ENCODE data around the gene DLGAP4.

Gene DLGAP4

GRCh38 chr20:36386236-36386635, 80.1 kb downstream of the DLGAP4 start:
- no peak for DNase-seq

GRCh38 chr20:36390269-36390668, 84.1 kb downstream of the DLGAP4 start:
- no peak for DNase-seq

DNA sequence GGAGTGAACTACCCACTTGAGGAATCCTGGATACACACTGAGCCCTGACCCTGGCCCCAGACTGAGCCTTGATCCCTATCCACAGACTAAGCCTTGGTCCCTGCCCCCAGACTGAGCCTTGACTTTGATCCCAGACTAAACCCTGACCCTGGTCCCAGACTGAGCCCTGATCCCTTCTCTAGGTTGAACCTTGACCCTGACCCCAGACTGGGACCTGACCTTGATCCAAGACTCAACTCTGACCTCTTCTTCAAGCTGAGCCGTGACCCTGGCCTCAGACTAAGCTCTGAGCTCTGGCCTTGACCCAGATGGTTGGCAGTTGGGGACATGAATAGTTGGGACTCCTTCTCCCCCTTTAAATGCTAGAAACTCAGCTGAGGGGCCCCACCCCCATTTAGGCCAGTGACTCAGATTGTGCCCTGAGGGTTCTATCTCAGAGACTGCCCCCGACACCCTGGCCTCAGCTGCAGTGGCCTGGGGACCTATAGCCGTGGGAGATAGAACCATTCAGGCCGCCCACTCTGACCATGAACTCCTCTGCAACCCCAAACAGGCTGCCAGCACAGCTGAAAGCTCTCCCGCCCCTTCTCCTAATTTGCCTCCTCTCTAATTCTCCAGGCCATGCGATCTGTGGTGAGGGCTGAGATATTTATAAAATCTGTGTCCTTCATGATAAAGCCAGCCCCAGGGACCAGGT, 84.7 kb downstream of the DLGAP4 start:
- DNase-seq: no peak

DNA sequence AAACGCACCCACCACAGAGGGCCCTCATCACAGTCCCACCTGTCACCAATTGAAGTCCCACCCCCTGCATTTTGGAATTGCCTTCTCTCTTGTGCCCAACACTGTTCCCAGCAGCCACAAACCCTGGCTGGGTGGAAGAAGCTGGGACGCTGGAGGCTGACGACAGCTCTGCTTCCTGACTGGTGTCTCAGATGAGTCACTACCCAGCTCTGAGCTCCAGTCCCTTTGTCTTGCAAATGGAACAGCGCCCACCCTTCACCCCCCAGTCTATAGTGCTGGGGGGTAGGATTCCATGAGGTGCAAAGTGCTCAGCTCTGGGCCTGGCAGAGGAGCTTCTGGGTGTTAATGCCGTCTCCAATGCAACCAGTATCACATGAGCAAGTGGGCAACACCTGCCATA, 85.3 kb downstream of the DLGAP4 start:
- no peak for DNase-seq

- no peak for DNase-seq
Observed at GRCh38 chr20:36391955-36392354, 85.8 kb downstream of the DLGAP4 start.

DNA sequence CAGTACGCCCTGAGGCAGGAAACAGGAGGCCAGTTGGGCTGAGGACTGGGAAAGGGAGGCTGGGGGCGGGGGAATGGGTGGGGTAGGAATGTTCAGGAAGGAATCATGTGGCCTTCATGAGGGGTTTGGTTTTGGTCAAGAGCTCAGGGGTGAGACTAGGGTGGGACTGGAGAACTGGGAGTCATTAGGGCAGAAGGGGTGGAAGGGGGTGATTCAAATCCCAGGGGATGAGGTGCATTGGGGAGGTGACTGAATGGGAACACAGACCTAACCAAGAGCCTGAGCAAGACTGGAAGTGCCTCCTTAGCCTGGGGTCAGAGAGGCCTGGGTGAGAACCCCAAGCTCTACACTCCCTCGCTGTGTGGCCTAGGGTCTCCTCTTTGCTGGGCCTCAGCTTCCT, 86.8 kb downstream of the DLGAP4 start:
- DNase-seq: no peak

DNA sequence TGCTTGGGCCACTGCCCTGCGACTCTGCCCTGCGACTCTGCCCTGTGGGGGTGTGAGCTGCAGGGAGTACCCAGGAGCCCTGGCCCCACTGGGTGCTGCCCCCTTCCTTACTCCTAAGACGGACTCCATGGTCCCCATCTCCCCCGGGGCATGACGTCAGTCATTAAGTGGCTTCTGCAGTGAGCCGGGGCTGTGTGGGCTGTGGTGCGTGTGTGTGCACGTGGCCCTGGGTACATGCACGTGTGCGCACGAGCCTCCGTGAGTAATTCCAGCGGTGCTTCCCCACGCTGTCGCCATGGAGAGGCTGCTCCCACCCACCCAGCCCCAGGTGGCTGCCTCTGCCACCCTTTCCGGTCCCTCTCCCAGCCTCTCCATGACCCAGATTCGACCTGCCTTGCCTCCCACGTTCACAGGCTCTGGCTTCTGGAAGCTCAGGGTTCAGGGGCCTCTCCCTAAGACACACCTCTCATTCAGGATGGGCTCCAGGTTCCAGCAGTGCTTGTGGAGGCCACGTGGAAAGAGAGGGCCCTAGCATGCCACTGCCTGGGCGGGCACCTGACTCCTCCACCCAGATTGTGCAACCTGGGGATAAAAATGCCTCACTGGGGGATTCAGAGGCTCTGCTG, 88.3 kb downstream of the DLGAP4 start:
- DNase-seq: no peak

DNA sequence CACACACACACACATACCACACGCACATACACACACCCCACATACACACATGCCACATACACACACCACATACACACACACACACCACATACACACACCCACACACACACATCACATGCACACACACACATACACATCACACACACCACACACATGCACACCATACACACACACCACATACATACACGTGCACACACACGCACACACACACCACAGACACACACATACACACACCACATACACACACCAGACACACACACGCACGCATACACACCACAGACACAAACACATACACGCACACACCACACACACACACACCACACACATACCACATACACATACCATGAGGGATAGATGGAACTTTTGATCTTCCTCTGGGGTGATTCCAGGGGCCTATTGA, 90.2 kb downstream of the DLGAP4 start:
- no peak for DNase-seq

- DNase-seq: no peak
Observed at GRCh38 chr20:36396847-36397630, 90.9 kb downstream of the DLGAP4 start.

DNA sequence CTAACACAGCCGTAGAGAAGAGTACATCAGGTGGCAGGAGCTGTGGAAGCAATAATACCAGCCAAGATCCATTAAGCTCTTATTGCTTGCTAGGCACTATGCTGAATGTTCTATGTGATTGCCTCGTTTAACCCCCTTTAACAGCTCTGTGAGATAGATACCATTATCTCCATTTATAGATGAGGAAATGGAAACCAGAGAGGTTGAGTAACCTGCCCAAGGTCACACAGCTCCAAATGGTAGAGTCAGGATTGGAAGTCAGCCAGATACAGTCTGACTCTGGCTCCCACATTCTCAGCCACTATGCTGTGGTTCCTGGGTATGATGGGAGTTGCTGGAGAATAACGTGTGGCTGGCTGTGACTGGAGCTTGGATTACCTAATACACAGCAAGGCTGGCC, 92.4 kb downstream of the DLGAP4 start:
- DNase-seq: no peak

DNA sequence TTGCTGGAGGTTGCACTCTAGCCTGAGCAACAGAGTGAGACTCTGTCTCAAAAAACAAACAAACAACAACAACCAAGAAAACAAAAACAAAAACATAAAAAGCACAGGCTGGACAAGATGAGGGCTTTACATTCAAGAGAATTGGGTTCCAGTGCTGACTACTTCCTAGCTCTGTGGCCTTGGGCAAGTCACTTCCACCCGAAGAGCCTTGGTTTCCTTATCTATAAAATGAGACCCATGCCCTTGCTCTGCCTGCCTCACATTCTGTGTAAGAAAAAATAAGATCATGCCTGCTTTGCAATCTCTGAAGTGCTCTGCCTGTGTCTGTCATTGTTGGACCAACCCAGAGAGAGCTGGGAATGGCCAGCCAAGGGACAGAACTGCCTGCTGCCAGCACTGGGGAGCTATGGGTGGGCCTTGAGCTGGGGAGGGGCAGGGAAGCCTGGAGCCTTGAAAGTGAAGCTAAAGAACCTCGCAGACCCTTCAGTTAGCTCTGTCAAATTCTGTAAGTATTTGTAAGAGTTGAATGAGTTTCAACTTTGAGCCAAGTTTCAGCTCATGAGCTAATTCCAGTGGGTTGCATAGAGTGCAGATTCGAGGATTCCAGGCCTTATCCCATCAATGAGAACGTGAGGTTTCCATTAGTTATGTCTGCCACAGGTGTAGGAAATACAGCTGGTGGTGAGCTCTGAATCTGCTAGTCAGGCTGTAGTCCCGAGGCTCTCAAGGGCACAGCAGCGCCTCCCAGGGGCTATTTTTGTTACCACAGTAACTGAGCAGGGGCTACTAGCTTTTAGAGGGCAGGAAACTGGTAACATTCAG, 93.2 kb downstream of the DLGAP4 start:
- DNase-seq: peak; percentile 43 to 62

DNA sequence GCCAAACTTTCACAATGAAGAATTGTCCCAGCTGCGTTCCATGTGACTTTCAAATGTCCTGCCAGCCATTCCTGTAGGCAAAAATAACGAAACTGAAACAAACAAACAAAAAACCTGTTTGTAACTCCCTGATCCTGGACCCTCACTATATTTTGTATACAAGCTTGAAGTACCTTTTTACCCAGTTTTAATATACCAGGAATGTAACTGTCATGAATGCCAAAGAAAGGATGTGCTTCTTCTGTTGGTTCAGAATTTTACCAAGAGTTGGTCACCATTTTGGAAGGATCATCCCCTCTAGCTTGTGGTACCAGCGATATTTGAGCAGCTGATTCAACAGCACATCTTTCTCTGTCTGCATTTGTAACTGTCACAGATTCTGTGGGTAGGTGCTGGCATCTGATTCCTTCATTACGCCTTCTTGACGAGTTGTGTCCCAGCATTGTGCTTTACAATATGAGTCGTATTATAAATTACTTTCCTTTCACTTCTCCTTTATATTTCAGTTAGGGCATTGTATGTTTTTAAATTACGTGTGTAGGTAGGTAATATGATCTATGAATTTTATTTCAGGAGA, 93.9 kb downstream of the DLGAP4 start:
- DNase-seq: no peak

DNA sequence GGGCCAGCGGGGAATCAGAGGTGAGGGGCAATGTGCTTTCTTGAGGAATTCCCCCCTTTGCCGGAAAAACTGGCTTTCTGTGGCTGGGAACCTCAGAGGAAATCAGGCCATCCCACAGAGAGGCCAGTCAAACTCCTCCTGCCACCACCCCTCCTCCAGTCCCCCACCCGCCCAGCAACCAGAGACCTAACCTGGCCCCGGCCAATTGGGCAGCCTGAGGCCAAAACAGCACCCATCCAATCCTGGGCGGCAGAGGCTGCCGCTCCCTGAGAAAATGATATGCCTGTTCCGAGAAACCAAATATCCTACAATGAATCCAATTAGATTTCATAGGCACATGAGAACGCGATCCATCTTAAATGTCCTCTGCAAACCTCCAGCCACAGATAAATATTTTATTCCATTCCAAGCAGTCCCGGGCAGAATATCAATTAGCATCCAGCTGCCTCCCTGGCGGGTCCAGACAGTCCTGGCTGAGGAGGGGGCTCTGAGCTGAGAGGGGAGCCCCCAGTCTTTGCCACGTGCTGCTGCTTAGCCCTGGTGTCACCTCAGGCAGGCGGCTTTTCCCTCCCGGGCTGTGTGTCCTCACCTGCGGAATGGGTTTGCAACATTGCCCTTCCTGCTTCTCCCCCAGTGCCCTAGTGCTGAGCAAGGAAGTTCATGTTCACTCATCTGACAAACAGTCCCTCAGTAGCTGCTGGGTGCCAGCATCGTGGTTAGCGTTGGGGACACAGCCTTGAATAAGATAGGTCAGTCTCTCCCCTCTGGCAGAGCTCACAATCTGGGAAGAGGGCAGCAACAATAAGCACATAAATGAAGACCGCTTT, 95.0 kb downstream of the DLGAP4 start:
- no peak for DNase-seq

GRCh38 chr20:36402708-36403107, 96.6 kb downstream of the DLGAP4 start:
- DNase-seq: no peak

DNA sequence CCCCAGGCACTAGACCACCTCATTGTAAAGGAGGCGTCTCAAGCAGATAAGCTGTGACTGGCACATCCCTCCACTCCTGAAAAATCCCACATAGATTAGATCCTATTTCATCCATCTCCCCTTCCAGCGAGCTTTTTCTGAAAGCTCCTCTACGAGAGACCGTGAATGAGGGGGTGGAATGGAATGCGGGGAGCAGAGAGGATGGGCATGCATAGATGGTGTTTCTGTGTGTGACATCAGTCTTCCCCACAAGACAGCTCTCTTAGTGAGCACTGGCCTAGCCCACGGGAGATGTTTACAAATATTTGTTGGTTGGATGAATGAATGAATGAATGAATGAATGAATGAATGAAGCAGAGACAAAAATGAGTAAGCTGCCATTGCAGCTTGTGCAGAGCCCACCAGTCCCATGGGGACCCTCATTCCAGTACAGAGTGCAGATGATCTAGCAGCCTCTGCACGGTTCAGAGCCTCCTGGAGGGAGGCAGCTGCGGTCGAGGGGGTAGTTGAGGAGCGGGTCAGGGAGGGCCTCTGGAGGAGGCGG, 98.4 kb downstream of the DLGAP4 start:
- DNase-seq: no peak

- no peak for DNase-seq
Observed at GRCh38 chr20:36405255-36405654, 99.1 kb downstream of the DLGAP4 start.

DNA sequence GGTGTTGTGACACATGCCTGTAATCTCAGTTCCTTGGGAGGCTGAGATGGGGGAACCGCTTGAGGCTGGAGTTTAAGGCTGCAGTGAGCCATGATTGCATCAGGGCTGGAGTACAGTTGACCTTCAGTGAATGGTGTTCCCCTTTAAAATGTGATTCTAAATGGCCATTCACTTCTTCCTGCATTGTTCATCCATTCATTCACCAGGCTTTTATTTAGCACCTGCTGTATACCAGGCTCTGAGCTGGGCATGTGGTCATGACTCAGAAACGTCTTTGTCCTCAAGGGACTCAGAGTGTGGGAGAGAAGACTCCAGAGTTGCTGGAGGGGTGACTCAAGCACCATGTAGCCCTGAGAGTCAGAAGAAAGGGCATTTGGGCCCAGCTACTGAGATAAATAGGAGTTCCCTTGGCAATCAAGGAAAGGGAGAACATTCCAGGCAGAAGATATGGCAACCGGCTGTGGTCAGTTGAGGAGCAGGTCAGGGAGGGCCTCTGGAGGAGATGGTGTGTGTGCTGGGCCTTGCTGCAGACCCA, 101.1 kb downstream of the DLGAP4 start:
- DNase-seq: no peak

DNA sequence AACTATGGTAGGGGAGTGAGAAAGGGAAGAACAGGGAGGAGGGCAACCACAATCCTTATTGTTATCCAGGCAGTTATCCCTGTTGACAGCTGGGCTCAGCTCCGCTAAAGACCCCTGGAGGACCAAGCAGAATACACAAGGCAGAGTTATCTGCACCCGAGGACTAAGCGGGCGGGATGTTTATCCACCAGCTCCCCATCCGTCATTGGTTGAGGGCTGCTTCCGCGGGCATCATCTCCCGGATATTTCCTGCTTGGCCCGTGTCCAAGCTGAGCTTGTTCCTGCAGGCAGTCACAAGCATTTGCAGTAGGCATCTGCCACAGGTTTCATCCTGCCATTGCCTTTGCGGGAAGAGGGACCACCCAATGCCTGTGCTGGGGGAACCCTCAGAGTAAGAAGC, 102.1 kb downstream of the DLGAP4 start:
- no peak for DNase-seq

- DNase-seq: no peak
Observed at GRCh38 chr20:36411861-36412454, 105.8 kb downstream of the DLGAP4 start.

DNA sequence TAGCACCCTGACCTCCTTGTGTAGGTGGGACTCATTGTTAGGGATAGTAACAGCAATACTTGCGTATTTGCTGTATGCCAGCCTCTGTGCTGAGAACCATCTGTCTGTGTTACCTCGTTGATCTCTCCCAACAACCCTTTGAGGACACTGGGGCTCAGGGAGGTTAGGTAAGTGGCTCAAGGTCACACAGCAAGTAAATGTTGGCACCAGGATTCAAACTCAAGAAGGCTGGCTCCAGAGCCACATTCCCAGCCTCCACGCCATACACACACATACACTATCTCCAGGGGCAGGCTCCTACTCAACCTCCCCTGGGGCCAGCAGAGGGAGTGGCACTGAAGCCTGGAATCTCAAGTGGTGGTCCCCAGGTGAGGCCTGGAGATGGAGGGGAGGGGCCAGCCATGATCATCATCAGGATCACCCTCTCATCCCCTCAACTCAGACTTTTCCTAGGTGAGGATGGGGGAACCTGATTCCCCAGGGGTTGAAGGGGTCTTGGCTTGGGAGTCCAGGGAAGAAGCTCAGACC, 109.4 kb downstream of the DLGAP4 start:
- no peak for DNase-seq

DNA sequence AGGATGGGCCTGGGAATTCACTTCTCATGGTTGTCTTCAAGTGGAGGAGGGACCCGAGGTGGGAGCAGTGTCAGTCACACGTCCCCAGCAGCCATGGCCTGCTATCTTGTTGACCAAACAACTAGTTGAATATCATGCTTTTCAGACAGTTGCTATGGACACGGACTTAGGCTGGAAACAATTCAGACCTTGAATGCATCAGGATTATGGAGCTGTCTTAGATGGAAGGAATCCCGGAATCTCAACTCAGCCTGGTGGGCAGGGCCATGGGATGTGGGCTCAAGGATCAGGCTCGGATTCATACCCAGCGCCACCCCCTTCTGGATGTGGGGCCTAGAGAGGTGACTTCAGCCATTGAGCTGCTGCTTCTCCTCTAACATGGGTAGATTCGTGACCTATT, 112.6 kb downstream of the DLGAP4 start:
- no peak for DNase-seq
